GM21576 (cell line): ENCODE data around the gene VPS33A.
"Not testable (repeated sequence)": the region's sequence is repeated elsewhere in the genome, so short reads cannot be mapped to it uniquely, and the experiment has no call there.

Source experiments
- ATAC-seq: cut with Tn5 transposase; IDR thresholded peaks from one replicate; pipeline ENCODE4 v1.9.1; 2021; ENCODE audit warnings: mild to moderate bottlenecking, moderate library complexity; ENCODE audit not compliant: unreplicated experiment

Gene VPS33A

GRCh38 chr12:122205053-122205925, 61.0 kb downstream of the VPS33A start:
- no peak for ATAC-seq

GRCh38 chr12:122204167-122205052, 61.9 kb downstream of the VPS33A start:
- ATAC-seq: no peak

- ATAC-seq: no peak
These were observed 62.8 kb downstream of the VPS33A start, which contains the start of gene B3GNT4 for GRCh38 chr12:122203301-122204166. Gene B3GNT4 (plus strand): TSS chr12:122203709. CDS start chr12:122204619, 910 bp downstream.

GRCh38 chr12:122202811-122203210, 63.5 kb downstream of the VPS33A start:
- ATAC-seq: not testable (repeated sequence)

- ATAC-seq: no peak
These were observed 64.3 kb downstream of the VPS33A start for GRCh38 chr12:122202017-122202416.

- no peak for ATAC-seq
These were observed 64.9 kb downstream of the VPS33A start for GRCh38 chr12:122201381-122201780.

GRCh38 chr12:122200541-122201175, 65.6 kb downstream of the VPS33A start:
- ATAC-seq: no peak

- ATAC-seq: no peak
These were observed 66.6 kb downstream of the VPS33A start for GRCh38 chr12:122199484-122200355.

GRCh38 chr12:122197612-122197966, 68.7 kb downstream of the VPS33A start:
- ATAC-seq: no peak

- no peak for ATAC-seq
These were observed 70.9 kb downstream of the VPS33A start for GRCh38 chr12:122195405-122195804.

GRCh38 chr12:122194804-122195203, 71.5 kb downstream of the VPS33A start:
- no peak for ATAC-seq

- no peak for ATAC-seq
These were observed 73.9 kb downstream of the VPS33A start for GRCh38 chr12:122192441-122192840.

- no peak for ATAC-seq
These were observed 75.2 kb downstream of the VPS33A start for GRCh38 chr12:122190842-122191668.

GRCh38 chr12:122189626-122190475, 76.4 kb downstream of the VPS33A start:
- no peak for ATAC-seq

- ATAC-seq: no peak
These were observed 78.8 kb downstream of the VPS33A start for GRCh38 chr12:122187466-122187865.

GRCh38 chr12:122185494-122186082, 80.7 kb downstream of the VPS33A start:
- ATAC-seq: no peak

- no peak for ATAC-seq
These were observed 81.2 kb downstream of the VPS33A start for GRCh38 chr12:122185079-122185478.
